ENCODE data around the gene OR2L13.

GRCh38 chr1:248127653-248128052 is 32.7 kb downstream of the OR2L13 start:
- TF ChIP-seq CTCF (IDR thresholded peaks at IDR 0.05) (no peak), ZFX (IDR thresholded peaks at IDR 0.05; ENCODE audit: borderline replicate concordance) (no peak)

All from 22Rv1 (cell line).